Measurements from ENCODE around the gene PLD3.
A peak's percentile ranks its signal among the peaks of the same experiment; 100 is the strongest.
"Not testable (repeated sequence)": the region's sequence is repeated elsewhere in the genome, so short reads cannot be mapped to it uniquely, and the experiment has no call there.

The PLD3 gene

DNA sequence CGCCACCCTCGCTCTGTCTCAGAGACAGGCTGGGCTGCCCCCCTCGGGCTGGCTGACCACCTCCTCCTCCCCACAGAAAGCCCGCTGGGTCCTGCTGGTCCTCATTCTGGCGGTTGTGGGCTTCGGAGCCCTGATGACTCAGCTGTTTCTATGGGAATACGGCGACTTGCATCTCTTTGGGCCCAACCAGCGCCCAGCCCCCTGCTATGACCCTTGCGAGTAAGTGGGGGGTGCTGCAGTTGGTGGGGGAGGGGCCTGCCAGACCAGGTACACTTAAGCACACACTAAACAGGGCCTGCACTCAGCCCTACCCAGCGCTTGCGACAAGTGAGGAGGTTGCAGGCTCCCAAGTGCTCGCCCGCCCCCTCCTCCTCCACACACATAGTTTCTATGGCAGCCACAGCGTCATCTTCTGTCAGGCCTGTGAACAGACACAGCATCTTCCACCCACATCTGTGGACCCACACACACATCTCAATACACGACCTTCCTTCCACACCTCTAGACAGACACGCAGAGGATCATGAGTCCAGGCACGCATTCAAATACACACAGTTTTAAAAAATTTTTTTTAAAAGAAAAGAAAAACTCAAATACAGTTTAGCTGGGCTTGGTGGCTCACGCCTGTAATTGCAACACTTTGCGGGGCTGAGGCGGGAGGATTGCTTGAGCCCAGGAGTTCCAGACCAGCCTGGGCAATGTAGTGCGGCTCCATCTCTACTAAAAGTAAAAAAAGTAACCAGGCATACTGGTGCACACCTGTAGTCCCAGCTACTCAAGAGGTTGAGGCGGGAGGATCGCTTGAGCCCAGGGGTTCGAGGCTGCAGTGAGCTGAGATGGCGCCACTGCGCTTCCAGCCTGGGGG lies 18.4 kb downstream of the PLD3 start:
- peak; percentile 60 for DNase-seq

DNA sequence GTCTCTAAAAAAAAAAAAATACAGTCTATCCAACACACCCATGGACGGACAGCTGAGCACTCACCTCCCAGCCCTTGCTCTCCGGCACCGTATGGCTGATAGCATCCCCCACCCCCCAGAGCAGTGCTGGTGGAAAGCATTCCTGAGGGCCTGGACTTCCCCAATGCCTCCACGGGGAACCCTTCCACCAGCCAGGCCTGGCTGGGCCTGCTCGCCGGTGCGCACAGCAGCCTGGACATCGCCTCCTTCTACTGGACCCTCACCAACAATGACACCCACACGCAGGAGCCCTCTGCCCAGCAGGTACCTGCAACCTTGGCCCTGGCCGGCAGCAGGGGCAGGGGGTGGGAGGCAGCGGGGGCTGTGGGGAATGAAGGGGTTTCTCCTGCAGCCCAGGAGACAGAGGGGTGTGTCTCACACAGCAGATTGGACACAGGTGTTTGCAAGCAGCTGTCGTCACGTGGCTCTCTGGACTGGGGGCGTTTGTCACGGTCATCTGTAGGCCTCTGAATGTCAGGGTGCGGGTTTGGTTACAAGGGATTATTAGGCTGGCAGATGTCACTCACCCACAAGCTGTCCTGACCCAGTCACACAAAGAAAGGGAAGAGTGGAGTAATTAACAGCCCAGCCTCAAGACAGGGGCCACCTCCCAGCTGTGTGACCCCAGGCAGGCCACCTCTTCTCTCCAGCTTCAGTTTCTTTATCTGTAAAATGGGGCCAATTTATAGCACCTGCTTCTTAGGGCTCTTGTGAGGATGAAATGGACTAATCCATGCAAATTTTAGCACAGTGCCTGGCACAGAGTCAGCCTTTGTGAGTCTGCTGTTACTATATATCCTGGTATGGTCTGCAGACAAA lies 19.3 kb downstream of the PLD3 start:
- peak; percentile 95 for DNase-seq

DNA sequence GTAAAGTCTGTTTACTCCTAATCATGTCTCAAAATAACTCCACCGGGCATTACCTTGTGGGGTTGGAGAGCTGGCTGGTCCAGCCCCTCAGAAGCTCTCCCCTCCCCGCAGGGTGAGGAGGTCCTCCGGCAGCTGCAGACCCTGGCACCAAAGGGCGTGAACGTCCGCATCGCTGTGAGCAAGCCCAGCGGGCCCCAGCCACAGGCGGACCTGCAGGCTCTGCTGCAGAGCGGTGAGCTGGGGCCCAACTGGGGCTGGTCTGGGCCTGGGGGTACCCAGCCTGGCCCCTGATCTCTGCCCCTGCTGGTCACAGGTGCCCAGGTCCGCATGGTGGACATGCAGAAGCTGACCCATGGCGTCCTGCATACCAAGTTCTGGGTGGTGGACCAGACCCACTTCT lies 21.3 kb downstream of the PLD3 start:
- peak; percentile 23 for DNase-seq

DNA sequence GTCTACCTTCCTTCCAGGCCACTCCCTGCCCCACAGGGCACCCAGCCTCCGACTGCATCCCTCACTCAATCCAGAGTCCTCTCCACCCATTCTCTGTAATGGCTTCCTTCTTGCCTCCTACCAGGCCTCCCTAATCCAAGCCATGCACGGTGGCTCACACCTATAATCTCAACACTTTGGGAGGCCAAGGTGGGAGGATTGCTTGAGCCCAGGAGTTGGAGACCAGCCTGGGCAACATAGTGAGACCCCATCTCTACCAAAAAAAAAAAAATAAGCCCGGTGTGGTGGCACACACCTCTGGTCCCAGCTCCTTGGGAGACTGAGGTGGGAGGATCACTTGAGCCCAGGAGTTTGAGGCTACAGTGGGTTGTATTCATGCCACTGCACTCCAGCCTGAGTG lies 21.8 kb downstream of the PLD3 start:
- not testable (repeated sequence) for DNase-seq

DNA sequence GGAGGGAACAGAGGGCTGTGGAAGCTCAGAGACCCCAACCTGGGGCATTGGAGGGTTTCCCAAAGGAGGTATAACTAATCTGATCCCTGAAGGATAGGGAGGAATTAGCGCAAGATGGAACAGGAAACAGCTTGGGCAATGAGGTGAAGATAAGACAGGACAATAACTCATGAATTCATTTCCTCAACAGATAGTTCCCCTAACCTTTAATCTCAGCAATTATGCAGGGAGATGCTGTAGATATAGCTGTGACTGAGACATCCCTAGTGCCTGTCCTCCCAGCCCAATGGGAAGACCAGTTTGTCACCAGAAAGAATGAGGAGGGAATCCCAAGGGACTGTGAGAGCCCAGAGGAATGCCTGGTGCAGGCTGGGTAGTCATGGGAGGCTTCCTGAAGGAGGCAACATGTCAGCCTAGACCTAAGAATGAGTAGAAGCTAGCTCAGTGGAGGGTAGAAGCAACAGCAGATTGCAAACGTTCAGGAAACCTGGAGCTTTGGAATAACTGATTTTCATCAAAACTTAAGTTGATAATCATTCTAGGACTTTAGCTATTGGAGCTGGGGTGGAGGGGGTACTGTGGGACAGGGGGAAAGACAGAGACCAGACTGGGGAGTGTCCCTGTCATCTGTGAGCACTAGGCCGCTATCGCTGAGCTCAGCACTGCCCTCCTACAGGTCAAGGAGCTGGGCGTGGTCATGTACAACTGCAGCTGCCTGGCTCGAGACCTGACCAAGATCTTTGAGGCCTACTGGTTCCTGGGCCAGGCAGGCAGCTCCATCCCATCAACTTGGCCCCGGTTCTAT lies 22.7 kb downstream of the PLD3 start:
- DNase-seq = peak; percentile 39

DNA sequence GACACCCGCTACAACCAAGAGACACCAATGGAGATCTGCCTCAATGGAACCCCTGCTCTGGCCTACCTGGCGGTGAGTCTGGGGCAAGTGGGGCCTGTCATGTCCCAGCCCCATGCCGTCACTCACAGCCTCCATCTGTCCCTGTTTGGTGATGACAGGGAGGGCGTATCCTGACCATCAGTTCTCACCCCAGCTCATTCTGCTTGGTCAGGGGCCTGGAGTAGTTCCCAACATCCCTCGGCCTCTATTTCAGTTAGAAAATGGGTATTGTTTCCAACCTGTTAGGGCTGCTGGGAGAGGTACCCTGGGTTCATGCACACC lies 23.3 kb downstream of the PLD3 start:
- DNase-seq = no peak

DNA sequence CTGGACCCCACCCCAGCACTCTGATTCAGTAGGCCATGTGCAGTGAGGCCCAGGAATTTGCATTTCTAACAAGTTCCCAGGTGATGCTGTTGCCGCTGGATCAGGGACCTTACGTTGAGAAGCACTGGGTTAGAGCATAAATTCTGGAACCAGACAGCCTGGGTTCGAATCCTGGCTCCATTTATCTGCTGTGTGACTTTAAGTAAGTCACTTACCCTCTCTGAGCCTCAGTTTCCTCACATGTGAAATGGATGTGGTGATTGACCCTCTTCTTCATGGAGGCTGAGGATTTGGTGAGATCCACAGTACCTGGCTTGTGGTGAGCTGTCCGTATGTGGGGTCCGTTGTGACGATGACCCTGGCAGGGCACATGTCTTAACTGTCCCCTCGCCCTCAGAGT lies 25.6 kb downstream of the PLD3 start:
- DNase-seq = no peak

DNA sequence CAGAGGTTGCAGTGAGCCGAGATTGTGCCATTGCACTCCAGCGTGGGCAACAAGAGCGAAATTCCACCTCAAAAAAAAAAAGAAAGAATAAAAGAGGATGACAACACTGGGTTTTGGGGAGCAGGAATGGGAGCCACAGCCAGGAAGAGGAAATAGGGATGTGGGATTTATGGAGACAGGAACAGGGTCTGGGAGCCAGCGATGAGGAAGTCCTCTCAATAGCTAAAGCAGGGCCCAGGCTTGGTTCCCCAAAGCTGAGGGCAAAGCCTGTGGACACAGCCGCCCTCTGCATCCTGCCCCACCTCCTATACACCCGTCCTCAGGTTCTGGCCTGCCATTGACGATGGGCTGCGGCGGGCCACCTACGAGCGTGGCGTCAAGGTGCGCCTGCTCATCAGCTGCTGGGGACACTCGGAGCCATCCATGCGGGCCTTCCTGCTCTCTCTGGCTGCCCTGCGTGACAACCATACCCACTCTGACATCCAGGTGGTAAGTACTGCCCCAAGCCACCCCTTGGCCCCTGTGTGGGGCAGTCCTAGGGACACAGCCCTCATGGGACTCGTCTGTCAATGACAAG lies 27.9 kb downstream of the PLD3 start:
- no peak for DNase-seq

DNA sequence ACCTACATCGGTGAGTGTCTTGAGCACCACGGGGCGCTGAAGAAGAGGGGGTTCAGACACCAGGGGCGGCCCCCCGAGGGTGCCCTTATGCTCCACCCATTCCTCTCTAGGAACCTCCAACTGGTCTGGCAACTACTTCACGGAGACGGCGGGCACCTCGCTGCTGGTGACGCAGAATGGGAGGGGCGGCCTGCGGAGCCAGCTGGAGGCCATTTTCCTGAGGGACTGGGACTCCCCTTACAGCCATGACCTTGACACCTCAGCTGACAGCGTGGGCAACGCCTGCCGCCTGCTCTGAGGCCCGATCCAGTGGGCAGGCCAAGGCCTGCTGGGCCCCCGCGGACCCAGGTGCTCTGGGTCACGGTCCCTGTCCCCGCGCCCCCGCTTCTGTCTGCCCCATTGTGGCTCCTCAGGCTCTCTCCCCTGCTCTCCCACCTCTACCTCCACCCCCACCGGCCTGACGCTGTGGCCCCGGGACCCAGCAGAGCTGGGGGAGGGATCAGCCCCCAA lies 29.4 kb downstream of the PLD3 start:
- DNase-seq = no peak

DNA sequence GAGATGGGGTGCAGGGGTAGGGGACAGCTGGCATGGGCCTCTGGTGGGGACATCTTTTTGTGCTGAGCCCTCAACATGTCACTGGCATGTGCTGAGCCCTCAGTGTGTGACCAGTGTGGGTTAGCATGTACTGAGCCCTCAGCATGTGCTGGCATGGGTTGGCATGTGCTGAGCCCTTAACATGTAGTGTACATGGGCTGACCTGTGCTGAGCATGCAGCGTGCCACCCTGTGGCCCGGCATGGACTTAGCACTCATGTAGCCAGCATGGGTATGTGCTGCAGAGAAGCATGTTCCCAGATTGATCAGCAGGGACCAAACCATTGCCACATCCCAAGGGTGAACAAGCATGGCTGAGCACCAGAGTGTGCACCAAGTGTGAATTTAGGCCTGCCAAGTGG lies 30.0 kb downstream of the PLD3 start:
- DNase-seq = no peak

DNA sequence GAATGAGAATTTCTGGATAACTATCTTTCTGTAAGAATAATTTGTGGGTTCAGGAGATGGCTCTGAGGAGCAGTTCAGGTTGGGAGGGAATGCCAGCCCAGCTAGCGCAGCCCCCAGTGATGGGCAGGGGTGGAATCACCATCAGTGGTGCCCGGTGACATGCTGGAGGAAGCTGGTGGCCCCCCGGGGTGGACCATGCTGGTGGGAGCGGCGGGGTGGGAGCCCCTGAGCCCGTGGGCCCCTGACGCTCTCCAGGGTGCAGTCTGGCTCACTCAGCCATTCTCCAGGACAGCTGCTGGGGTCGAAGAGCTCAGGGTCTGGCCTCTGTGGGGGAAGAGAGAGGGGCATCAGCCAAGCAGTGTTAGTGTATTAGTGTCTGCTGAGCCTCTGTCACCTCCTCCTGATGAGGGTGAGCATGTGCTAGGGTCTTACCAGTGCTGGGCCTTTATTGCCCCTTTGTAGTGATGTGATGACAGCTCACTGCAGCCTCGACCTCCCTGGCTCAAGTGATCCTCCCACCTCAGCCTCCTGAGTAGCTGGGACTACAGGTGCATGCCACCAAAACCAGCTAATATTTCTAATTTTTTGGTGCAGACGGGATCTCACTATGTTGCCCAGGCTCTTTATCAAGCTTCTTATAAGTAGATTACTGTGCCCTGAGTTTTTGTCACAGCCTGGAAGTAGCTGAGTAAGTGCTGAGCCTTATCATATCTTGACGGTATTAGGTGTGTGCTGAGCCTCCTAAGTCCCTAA lies 31.1 kb downstream of the PLD3 start:
- peak; percentile 27 for DNase-seq

DNA sequence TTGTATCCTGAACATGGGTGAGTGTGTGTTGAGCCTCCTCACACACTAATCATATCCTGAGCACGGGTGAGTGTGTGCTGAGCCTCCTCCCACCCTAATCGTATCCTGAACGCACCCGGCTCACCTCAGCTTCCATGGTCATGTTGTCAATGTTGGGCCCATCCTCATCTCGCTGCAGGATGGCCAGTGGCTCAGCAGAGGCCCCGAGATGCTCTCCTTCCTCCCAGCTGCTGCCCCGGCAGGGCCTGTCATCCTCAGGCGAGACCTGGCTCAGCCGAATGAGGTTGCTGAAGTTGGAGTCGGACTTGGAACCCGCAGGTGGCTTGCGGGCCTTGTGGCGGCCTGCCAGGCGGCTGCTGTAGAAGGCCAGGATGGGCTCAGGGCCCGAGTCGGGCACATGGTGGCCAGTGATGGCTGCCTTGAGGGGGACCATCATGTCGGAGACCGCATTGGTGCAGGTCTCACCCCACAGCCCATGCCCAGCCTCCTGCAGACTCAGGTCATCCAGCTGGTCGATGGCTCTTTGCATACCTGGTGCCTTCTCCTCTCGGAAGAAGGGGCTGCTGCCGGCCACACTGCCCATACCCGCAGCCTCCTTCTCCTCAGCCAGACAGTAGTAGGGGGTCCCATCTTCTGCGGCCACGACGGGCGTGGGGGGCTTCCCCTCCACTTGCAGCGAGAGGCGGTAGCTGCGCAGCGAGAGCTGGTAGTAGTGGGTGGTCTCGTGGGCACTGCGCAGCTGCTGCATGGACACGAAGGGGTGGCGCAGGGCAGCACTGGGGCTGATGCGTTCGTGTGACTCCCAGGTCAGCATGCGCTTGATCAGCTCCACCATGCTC lies 31.9 kb downstream of the PLD3 start:
- no peak for DNase-seq

DNA sequence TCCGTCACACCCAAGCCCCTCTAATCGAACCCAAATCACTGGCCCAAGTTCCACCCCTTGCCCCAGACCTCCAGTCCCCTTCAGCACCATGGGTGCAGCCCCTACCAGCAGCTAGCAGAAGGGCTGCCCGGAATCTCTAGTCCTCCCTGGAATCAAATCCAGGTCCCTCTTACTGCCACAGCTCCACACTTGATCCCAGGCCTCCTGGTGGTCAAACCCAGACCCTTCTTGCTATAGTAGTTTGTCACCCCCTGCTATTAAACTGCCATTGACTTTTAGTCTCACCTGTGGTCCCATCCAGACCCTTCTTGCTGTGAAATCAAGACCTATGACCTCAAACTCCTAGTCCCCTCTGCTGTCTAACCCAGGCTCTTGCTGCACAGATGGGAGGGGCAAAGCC lies 32.8 kb downstream of the PLD3 start:
- DNase-seq = peak; percentile 38

DNA sequence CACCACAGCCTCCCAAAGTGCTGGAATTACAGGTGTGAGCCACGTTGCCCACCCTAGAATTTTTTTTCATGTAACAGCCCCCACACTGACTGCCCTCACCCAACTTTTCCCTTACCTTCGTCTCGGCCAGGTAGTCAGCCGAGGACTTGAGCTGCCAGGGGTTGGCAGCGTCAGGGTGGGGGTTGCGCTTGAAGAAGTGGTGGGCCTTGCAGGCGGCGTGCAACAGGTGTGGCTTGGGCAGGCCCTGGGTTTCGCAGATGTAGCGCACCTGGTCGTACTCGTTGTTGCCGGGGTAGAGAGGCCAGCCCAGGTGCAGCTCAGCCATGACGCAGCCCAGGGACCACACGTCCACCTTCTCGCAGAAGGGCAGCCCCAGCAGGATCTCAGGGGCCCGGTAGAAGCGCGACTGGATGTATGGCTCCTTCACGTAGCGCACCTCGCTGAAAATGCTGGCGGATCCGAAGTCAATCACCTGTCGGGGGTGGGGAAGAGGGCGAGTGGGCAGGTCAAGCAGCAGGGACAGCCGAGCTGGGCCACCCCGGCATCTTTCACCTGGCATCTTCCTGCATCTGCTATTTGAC lies 35.3 kb downstream of the PLD3 start:
- DNase-seq = no peak

DNA sequence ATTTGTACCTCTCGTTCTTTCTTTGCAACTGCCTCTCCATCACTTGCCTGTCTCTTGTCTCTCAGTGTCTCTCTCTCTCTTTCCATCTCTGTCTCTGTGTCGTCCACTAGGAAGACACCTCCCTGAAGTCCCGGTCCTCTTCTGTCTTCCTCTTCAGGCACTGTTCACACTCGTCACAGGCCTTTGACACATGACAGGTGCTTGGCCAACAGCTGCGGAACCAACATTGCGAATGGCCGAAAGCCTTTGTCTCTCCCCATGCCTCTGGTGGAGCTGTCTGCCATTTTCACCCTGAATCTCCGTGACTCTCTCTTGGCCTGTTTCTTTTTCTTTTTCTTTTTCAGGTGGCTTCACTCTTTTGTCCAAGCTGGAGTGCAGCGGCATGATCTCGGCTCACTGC lies 38.7 kb downstream of the PLD3 start:
- DNase-seq = no peak

DNA sequence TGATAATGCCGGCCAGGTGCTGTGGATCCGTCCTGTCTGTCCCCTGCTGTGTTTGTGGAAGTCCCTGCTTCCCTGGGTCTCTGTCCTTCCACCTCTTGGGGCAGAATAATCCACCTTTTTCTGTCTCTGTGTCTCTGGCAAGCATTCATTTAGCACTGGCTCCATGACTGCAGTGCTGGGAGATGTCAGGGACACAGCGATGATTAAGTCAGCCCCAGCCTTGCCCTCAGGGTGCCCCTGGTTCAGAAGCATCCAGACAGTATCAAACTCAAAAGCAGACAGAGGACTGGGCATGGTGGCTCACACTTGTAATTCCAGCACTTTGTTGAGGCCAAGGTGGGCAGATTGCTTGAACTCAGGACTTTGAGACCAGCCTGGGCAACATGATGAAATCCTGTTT lies 40.0 kb downstream of the PLD3 start:
- DNase-seq = no peak

DNA sequence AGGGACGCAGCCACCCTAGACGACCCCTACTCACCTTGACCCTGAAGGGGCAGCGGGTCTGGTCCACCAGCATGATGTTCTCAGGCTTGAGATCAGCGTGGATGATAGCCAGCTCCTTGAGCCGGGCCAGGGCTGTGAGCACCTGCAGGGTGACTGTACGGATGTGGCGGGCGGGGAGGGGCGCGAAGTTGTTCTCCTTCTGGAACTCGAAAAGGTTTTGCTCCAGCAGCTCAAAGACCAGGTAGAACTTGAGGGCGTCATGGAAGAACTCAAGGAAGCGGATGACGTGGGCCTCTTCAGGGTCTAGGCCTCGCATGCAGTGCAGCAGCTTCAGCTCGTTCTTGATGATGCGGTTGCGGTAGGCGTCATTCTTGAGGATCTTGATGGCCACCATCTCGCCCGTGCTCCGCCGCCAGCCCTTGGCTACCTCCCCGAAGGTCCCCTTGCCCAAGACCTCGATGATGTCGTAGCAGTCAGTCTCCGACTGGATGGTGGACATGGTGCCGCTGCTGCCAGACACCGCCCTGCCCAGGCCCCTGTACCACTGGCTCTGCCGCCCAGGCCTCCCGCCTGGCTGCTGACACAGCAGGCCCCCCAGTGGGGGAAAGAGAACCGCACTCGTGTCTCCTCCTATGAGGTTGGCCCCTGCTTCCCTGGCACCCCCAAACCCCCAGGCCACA lies 41.0 kb downstream of the PLD3 start:
- no peak for DNase-seq

DNA sequence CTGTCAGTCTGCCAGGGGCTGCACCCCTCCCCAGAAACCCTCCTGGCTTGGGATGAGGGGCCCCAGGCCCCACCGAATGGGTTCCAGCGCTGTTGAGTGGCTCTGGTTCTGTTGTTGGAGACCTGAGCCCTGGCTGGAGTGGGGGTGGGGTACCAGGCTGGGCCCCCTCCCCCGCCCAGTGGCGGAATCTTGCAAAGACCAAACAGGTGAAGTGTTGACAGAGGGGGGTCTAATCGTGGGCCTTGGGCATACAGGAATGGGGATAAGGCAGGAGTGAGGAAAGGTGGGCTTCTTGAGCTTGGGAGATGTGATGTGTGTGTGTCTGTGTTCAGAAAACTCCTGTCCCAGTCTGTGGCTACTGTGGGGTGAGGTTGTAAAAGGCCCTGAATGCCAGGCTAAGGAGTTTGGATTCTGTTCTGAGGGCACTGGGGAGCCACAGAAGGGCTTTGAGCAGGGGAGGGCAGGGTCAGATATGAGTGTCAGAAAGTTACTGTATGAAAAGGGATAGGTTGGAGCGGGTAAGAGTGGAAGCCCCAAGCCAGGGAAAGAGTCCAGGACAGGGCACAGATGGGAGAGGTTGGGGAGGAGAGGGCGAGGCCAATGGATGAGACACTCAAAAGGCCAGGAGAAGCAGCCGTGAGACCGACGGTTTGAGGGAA lies 41.7 kb downstream of the PLD3 start, which contains the start of gene HIPK4:
TSS of gene HIPK4 (minus strand) at position 98 of the 659 bp plus-strand sequence. CDS start 279 bp downstream, outside the sequence.
- no peak for DNase-seq

DNA sequence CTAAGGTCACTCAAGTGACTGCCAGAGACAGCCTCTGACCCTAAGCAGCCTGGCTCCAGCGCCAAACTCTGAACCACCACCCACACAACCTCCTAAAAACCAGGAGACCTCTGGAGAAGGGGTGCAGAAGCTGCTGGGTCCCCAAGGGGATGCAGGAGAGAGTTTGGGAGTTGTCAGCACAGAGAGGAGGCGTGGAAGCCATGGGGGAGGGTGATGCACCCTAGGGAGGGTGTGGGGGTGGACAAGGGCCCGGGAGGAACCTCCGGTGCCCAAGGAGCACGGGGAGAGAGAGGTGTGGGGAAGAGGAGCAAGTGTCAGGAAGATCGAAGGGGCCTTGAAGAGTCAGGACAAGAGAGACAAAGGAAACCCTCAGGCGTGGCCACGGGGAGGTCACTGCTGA lies 43.6 kb downstream of the PLD3 start:
- DNase-seq = no peak

Data from NCI-H82 (cell line).